Fibroblast of skin of right quadriceps (primary cell): ENCODE results near the gene NUTM2A.
"Not testable (repeated sequence)": the region's sequence is repeated elsewhere in the genome, so short reads cannot be mapped to it uniquely, and the experiment has no call there.

Experiments used
- DNase-seq: peaks from one replicate; pipeline ENCODE4 v3.0.0-alpha.2; 2013

NUTM2A gene, protein sequence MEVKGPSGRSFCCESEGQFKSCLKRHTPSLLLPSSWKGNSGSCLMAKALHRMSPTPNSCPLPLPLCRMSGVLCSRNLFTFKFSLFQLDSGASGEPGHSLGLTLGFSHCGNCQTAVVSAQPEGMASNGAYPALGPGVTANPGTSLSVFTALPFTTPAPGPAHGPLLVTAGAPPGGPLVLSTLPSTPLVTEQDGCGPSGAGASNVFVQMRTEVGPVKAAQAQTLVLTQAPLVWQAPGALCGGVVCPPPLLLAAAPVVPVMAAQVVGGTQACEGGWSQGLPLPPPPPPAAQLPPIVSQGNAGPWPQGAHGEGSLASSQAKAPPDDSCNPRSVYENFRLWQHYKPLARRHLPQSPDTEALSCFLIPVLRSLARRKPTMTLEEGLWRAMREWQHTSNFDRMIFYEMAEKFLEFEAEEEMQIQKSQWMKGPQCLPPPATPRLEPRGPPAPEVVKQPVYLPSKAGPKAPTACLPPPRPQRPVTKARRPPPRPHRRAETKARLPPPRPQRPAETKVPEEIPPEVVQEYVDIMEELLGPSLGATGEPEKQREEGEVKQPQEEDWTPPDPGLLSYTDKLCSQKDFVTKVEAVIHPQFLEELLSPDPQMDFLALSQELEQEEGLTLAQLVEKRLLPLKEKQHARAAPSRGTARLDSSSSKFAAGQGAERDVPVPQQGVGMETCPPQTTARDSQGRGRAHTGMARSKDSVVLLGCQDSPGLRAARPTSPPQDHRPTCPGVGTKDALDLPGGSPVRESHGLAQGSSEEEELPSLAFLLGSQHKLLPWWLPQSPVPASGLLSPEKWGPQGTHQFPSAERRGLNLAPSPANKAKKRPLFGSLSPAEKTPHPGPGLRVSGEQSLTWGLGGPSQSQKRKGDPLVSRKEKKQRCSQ

DNA sequence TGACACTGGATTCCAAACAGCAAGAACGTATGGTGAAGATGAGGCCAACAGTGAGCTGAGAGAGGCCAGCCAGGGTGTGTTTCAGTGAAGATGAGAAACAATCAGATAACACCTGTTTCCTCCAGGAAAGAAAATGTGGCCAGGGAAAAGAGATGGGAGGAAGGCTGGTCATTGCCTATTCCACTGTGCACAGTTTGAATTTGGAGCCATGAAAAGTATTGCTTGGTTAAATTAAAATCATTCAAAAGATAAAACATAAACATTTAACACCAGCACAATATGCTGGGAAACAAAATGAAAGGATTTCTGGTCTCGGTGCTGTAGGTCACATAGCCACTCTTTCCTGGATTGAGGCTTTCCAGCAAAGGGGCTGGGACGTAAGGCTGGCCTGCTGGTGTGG lies at the start of gene NUTM2A:
Gene NUTM2A, plus strand, starts transcription at position 301 of the 400 bp plus-strand sequence. CDS start 383 bp downstream, outside the sequence.
- DNase-seq = not testable (repeated sequence)

DNA sequence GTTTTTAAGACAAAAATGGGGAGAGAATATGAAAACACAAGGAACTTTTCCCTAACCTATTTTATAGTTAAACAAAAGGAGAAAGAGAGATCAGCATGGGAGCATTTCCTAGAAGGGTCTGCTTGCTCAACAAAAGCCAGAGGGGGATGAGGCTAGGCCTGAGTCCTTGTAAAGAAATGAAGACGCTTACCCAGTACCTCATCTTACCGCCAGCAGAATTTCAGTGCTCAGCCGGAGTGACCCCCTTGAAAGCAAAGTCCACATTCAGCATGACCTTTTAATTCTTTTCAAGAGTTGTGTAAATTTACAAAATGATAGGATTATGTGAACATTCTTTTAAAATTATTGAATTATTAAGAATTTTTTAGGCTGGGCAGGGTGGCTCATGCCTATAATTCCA lies 47.7 kb upstream of the NUTM2A start:
- DNase-seq = not testable (repeated sequence)

DNA sequence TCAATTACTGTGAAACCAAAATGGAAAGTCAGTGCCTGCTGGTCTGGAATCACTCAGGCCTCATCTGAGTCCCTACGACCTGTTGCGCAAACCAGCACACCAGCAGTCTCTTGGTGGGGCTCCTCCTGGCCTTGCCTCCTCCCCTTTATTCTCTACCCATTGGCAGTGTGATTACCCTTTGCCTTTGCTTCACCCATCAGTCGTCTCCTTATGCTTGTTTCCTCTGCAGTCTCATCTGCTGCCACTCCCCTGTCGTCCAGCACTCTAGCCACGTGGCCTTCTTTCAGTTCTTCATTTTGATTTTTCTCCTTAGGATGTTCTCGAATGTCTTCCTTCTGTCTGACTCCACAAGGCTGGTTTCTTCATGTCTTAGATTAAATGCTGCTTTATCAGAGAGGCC lies 40.8 kb upstream of the NUTM2A start:
- not testable (repeated sequence) for DNase-seq

GRCh38 chr10:87186016-87186415 lies 39.2 kb upstream of the NUTM2A start:
- DNase-seq = not testable (repeated sequence)

GRCh38 chr10:87187573-87187972 lies 37.7 kb upstream of the NUTM2A start:
- DNase-seq = not testable (repeated sequence)

DNA sequence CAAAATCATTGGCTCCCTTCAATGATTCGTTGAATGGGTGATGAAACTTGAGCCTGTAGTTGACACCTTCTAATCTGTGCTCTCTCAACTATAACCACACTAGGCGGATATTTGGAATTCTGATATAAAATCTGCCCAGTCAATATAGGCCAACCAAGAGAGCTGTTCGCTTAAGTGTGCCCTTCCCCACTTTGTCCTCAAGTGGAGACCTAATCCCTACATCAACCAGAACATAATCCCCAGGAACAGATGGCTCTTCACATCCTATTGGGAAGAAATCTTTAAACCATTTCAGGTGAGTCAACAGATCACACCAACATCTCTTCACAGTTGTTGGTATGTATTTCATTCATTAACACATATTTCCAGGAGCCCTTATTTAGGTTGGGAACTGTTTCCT lies 33.4 kb upstream of the NUTM2A start:
- not testable (repeated sequence) for DNase-seq

GRCh38 chr10:87200924-87201323 lies 24.3 kb upstream of the NUTM2A start:
- DNase-seq = peak; percentile 24

GRCh38 chr10:87204801-87205200 lies 20.4 kb upstream of the NUTM2A start:
- not testable (repeated sequence) for DNase-seq

GRCh38 chr10:87206922-87207321 lies 18.3 kb upstream of the NUTM2A start:
- DNase-seq = not testable (repeated sequence)

DNA sequence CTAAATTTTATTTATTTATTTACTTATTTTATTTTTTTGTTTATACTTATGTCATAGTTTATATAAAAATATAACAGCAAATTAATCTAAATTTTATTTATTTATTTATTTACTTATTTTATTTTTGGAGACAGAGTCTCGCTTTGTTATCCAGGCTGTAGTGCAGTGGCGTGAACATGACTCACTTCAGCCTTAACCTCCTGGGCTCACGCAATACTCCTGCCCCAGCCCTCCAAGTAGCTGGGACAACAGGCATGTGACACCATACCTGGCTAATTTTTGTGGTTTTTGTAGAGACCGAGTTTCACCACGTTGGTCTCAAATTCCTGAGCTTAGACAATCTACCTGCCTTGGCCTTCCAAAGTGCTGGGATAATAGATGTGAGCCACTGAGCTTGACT lies 14.9 kb upstream of the NUTM2A start:
- not testable (repeated sequence) for DNase-seq

- peak; percentile 19 for DNase-seq
Observed at GRCh38 chr10:87211848-87212247, 13.4 kb upstream of the NUTM2A start.

DNA sequence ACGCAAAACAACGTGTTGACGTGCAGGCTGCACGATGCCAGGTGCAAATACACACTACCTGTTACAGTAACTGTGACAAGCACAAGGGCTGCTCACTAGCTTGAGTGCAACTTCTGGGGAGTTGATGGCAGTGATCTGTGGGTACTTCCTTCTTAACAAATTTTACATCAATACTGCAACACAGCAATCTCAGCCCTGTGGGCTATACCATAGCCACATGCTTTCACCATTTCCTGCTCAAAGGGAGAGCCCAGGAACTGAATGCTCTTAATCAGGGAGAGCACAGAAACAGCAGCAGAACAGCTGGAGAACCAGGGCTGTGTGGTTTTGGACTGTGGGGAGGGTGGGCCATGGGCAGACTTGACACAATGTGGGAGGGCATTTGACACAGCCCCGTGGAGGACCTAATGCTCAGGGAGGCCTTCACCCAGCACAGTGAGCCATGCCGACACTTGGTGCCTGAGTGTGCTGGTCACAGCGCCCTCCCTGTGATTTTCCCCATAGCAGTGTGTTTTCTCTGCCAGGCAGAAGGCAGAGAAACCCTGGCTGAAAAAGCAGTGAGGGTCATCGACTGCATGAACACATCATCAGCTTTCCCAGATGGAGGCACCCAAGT lies 12.0 kb upstream of the NUTM2A start:
- DNase-seq = not testable (repeated sequence)

DNA sequence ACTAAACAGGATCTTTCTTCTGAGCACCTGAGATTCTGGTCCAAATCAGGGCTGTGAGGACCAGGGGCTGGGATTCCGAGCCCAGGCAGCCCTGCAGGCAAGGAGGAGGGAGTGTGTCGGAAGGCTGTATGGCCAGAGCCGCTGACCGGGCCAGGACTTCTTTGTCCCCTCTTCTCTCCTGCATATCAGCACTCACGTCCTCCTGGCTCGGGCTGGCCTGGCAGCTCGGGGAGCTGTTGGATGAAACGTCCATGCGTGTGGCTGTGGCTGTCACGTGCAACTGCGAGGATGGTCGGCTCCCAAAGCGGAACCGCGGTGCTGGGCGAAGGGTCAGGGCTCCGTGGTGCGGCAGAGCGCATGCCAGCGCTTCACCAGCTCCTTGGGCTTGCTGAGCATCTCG lies 11.4 kb upstream of the NUTM2A start:
- DNase-seq = not testable (repeated sequence)

DNA sequence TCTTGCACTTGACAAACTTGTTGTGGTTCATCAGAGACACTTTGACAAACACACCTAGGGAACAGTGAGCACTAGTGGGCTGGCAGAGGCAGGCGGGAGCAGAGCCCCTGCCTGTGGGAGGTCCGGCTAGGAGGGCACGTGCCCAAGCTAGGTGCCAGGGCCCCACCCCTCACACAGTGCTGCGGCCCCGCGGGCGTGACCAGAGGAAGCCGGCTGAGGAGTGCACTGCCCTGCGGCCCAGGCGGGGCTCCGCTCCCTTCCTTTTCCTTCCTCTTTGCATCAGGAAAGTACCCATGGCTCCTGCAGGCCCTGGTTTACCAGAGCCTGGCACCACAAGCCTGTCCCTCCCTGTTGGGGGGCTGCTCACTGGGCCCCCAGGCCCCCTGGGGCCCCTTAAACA lies 9.1 kb upstream of the NUTM2A start:
- not testable (repeated sequence) for DNase-seq

GRCh38 chr10:87219370-87219769 lies 5.9 kb upstream of the NUTM2A start:
- not testable (repeated sequence) for DNase-seq

DNA sequence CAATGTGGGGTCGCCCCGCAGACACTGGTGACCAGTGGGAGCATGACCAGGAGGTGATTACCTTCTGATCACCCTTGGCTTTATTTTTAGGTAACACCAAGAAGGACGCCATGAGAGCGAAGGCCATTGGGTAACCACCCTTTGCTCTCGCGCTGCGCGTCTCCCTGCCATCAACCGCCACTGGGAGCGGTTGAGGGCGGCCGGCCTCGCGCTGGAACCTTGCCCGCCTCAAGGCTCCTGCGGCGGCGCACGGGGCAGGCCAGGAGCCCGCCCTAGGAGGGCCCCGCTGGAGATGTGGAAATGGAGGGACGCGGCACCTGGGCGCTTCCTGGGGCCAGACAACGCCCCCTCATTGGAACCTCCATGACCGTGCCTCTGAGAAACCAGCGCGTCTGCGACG lies 2.5 kb upstream of the NUTM2A start:
- DNase-seq = not testable (repeated sequence)

DNA sequence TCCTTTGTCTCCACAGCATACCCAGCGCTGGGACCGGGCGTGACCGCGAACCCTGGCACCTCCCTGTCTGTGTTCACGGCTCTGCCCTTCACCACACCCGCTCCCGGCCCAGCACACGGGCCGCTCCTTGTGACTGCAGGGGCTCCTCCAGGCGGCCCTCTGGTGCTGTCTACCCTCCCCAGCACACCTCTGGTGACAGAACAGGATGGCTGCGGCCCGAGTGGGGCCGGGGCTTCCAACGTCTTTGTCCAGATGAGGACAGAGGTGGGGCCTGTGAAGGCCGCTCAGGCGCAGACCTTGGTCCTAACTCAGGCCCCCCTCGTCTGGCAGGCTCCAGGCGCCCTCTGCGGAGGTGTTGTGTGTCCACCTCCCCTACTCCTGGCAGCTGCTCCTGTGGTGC lies 3.0 kb downstream of the NUTM2A start:
- not testable (repeated sequence) for DNase-seq

DNA sequence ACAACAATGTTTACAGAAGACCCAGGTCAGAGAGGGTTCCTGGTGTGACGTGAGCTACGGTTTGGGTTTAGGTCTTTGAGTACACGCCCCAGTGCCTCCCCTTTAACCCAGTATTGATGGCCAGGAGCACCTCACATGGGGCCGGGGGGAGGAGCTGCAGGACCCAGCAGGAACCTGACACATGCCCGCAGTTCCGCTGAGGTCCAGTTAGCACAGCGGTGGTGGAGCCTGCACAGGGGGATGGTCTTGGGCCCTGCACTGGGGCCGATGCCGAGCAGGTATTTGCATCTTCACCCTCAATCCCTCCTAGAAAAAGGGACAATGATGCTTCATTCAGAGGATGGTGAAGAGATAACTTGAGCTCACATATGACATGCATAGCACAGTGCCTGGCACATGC lies 4.0 kb downstream of the NUTM2A start:
- DNase-seq = not testable (repeated sequence)

DNA sequence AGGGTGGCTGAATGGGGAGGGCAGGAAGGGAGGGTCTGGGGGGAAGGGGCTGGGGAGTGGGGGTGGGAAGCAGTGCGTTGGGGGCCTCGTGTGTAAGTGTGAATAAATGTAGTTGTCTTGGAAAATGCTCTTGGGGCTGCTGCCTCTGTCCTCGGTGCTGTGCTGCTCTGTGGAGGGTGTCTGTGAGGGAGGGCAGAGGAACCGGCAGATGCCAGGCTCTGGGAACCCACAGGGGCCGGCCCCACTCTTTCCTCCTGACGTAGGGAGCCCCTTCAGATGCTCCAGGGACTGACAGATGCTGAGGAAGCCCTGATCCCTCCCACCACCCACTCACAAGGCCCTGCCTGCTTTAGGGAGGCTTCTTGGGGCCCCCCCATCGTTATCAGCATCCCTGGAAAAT lies 9.6 kb downstream of the NUTM2A start:
- DNase-seq = not testable (repeated sequence)

GRCh38 chr10:87237244-87237643 lies 12.0 kb downstream of the NUTM2A start:
- DNase-seq = not testable (repeated sequence)

GRCh38 chr10:87239346-87239808 lies 14.1 kb downstream of the NUTM2A start:
- DNase-seq = not testable (repeated sequence)

DNA sequence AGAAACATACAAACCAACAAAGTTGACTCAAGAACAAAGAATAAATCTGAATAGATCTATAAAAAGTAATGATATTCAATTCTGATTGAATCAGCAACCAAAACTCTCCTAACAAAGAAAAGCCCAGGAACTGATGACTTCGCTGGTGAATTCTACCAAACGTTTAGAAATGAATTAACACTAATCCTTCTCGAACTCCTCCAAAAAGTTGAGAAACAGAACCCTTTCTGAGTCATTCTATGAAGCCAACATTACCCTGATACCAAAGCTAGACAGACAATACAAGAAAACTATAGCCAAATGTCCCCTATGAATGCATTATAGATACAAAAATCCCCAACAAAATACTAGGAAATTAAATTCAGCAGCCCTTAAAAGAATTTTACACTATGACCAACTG lies 16.9 kb downstream of the NUTM2A start:
- not testable (repeated sequence) for DNase-seq

- DNase-seq = not testable (repeated sequence)
Observed at GRCh38 chr10:87247335-87247734, 22.1 kb downstream of the NUTM2A start.
